ENCODE data around the gene XRN1.

DNA sequence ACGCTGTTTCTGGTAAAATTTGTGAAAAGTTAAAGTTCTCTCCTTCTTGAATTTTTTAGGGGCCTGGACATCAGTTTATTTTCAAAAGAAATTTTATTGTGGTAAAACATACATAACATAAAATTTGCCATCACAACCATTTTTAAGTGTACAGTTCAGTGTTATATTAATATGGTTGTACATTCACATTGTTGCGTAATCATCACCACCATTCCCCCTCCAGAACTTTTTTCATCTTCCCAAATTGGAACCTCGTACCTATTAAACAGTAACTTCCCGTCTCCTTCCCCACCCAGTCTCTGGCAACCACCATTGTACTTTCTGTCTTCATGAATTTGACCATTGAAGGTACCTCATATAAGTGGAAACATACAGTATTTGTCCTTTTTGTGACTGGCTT is 23.0 kb upstream of the XRN1 start:
- TF ChIP-seq, protein P1, sequence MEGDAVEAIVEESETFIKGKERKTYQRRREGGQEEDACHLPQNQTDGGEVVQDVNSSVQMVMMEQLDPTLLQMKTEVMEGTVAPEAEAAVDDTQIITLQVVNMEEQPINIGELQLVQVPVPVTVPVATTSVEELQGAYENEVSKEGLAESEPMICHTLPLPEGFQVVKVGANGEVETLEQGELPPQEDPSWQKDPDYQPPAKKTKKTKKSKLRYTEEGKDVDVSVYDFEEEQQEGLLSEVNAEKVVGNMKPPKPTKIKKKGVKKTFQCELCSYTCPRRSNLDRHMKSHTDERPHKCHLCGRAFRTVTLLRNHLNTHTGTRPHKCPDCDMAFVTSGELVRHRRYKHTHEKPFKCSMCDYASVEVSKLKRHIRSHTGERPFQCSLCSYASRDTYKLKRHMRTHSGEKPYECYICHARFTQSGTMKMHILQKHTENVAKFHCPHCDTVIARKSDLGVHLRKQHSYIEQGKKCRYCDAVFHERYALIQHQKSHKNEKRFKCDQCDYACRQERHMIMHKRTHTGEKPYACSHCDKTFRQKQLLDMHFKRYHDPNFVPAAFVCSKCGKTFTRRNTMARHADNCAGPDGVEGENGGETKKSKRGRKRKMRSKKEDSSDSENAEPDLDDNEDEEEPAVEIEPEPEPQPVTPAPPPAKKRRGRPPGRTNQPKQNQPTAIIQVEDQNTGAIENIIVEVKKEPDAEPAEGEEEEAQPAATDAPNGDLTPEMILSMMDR (conservative IDR thresholded peaks at IDR 0.05): no peak
- no peak for TF ChIP-seq ZFX (IDR thresholded peaks at IDR 0.05)
